Small intestine (tissue), 7 donors: ENCODE data around the gene FOXO3. TPM values are rescaled to one million over a fixed set of nuclear protein-coding genes. Genes with fewer than 3 reads are reported as not detected.
A peak's percentile ranks its signal among the peaks of the same experiment; 100 is the strongest.
"Not testable (repeated sequence)": the region's sequence is repeated elsewhere in the genome, so short reads cannot be mapped to it uniquely, and the experiment has no call there.

Experiments
- DNase-seq, 2 donors: peaks; one replicate each; pipeline versions ENCODE4 v3.0.0 to v3.0.0-alpha.2; 2013
- FAIRE-seq: peaks from 2 replicates; lab custom pipeline; 2012; peaks lifted over from hg19 to GRCh38; lab: Jason Lieb, UNC
- H3K27ac ChIP-seq, 3 donors: one replicate each; pipeline ENCODE4 v1.5.1; 2013; ENCODE audit warnings: low read length in 2 of 3, mild to moderate bottlenecking in 2 of 3, control low read depth in 1 of 3, inconsistent platforms in 1 of 3, low read depth in 1 of 3, moderate library complexity in 1 of 3
- H3K27me3 ChIP-seq, 3 donors: one replicate each; pipeline ENCODE4 v1.6.1; 2013; ENCODE audit warnings: low read length in 3 of 3, inconsistent platforms in 1 of 3; ENCODE audit not compliant: control insufficient read depth in 3 of 3, insufficient read depth in 3 of 3
- H3K36me3 ChIP-seq, 3 donors: one replicate each; pipeline ENCODE4 v1.6.1; 2013; ENCODE audit warnings: low read length in 3 of 3, inconsistent platforms in 1 of 3, low read depth in 1 of 3, mild to moderate bottlenecking in 1 of 3, moderate library complexity in 1 of 3; ENCODE audit not compliant: control insufficient read depth in 3 of 3, insufficient read depth in 2 of 3
- H3K4me1 ChIP-seq, 3 donors: one replicate each; pipeline ENCODE4 v1.6.1; 2013; ENCODE audit warnings: low read length in 2 of 3, inconsistent platforms in 1 of 3, low read depth in 1 of 3, mild to moderate bottlenecking in 1 of 3, moderate library complexity in 1 of 3; ENCODE audit not compliant: control insufficient read depth in 3 of 3, insufficient read depth in 2 of 3
- H3K4me3 ChIP-seq, 3 donors: one replicate each; pipeline ENCODE4 v1.5.1; 2013; ENCODE audit warnings: low read length in 3 of 3, control low read depth in 1 of 3, inconsistent platforms in 1 of 3, low read depth in 1 of 3, mild to moderate bottlenecking in 1 of 3, moderate library complexity in 1 of 3
- H3K9me3 ChIP-seq, 2 donors: one replicate each; pipeline ENCODE4 v1.6.1; 2013; ENCODE audit warnings: low read depth in 1 of 2, low read length in 1 of 2; ENCODE audit not compliant: control insufficient read depth in 2 of 2, insufficient read depth in 1 of 2
- WGBS, 3 donors: extraction: QIAGEN DNeasy Blood & Tissue Kit; methylation state at CpG; one replicate each; pipeline ENCODE4 v1.1.7; 2013; 5-methylcytosine and 5-hydroxymethylcytosine counted together
- polyA plus RNA-seq, 4 donors: library from polyadenylated mRNA; stranded (reverse) in 3 of 4; unstranded in 1 of 4; fragments of 200-250 nt in 3 of 4; fragments of 120-200 nt in 1 of 4; gene quantifications; one replicate each; pipeline versions ENCODE4 v1.2.1 to v1.2.3, GENCODE V29; 2013
- donor health status: healthy with polysubstance abuse.
- donor health status: control.
- donor health status: control.
- donor health status: Bipolar disorder and iron deficiency.
- donor health status: healthy.

Gene FOXO3
- polyA plus RNA-seq, 4 donors, result 8.7 to 40.4 (median 14.3) TPM

DNA sequence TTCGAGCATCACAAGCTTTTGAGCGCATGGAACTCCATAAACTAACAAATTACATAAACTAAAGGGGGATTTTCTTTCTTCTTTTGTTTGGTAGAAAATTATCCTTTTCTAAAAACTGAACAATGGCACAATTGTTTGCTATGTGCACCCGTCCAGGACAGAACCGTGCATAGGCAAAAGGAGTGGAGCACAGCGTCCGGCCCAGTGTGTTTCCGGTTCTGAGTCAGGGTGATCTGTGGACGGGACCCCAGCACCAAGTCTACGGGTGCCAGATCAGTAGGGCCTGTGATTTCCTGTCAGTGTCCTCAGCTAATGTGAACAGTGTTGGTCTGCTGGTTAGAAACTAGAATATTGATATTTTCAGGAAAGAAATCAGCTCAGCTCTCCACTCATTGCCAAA lies 119.6 kb downstream of the FOXO3 start:
- not testable (repeated sequence) for DNase-seq, FAIRE-seq, H3K4me3 ChIP-seq, H3K27me3 ChIP-seq, H3K9me3 ChIP-seq, H3K27ac ChIP-seq, H3K4me1 ChIP-seq
- H3K36me3 ChIP-seq, result peaks cover 0 to 13% (median 2%) of the 10 kb centered on the region in 3 donors
- WGBS, 3 donors, result 92 to 95% (median 92%) methylated on average over 9 of the region's 9 CpGs

DNA sequence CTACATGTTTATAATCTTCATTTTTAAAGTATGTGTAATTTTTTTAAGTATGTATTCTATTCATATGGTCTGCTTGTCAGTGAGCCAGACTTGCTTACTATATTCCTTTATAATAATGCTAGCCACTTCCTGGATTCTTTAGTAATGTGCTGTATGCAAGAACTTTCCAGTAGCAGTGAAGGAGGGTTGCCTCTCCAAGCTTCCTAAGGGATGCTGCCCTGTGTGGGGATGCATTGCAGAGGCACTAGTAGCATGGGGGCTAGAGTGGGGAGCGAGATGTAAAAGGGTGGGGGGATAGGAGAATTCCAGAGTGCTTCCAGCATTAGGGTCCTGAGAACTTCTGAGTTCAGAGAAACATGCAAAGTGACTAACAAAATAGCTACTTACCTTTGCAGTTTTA lies 121.0 kb downstream of the FOXO3 start:
- H3K4me3 ChIP-seq, DNase-seq, H3K4me1 ChIP-seq, H3K27me3 ChIP-seq, H3K9me3 ChIP-seq, FAIRE-seq, H3K27ac ChIP-seq: not testable (repeated sequence)
- whole genome bisulfite sequencing, 3 donors, result 86 to 100% (median 100%) methylated on average over 1 of the region's 1 CpG
- H3K36me3 ChIP-seq, result peaks cover 2 to 22% (median 3%) of the 10 kb centered on the region in 3 donors

DNA sequence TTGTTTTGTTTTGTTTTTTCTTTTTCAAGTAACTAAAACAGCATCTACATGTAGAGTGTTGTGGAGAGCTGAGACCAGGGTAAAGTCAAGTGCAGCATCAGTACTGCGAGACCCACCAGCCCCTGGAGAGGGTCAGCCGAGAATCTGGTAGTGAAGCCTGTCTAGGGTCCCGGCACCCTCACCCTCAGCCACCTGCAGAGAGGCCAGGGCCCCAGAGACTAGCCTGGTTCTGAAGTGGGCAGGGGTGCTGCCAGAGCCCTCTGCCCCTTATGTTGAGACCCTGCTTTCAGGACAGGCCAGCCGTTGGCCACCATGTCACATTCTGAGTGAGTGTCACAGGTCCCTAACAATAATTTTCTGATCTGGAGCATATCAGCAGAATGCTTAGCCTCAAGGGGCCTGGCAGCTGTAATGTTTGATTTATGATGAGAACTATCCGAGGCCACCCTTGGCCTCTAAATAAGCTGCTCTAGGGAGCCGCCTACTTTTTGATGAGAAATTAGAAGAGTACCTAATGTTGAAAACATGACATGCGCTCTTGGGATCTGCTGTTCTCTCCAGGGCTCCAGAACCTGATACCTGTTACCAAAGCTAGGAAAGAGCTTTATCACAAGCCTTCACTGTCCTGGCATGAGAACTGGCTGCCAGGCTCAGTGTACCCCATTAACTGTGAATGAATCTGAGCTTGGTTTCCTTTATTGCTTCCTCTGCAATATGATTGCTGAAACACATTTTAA lies 121.8 kb downstream of the FOXO3 start:
- DNase-seq, H3K27ac ChIP-seq, H3K9me3 ChIP-seq, H3K27me3 ChIP-seq, FAIRE-seq, H3K4me3 ChIP-seq, H3K4me1 ChIP-seq: not testable (repeated sequence)
- H3K36me3 ChIP-seq, result peaks cover 2 to 26% (median 3%) of the 10 kb centered on the region in 3 donors
- 82 to 96% (median 89%) methylated on average over 7 of the region's 7 CpGs for WGBS, 3 donors

DNA sequence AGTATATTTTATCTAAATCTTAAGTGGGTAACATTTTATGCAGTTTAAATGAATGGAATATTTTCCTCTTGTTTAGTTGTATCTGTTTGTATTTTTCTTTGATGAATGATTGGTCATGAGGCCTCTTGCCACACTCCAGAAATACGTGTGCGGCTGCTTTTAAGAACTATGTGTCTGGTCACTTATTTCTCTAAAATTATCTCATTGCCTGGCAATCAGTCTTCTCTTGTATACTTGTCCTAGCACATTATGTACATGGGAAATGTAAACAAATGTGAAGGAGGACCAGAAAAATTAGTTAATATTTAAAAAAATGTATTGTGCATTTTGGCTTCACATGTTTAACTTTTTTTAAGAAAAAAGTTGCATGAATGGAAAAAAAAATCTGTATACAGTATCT lies 123.3 kb downstream of the FOXO3 start:
- not testable (repeated sequence) for FAIRE-seq, H3K9me3 ChIP-seq, H3K4me3 ChIP-seq, H3K27me3 ChIP-seq, H3K4me1 ChIP-seq, DNase-seq, H3K27ac ChIP-seq
- H3K36me3 ChIP-seq, result peaks cover 2 to 29% (median 3%) of the 10 kb centered on the region in 3 donors
- WGBS, 3 donors, result 65 to 94% (median 77%) methylated on average over 2 of the region's 2 CpGs

DNA sequence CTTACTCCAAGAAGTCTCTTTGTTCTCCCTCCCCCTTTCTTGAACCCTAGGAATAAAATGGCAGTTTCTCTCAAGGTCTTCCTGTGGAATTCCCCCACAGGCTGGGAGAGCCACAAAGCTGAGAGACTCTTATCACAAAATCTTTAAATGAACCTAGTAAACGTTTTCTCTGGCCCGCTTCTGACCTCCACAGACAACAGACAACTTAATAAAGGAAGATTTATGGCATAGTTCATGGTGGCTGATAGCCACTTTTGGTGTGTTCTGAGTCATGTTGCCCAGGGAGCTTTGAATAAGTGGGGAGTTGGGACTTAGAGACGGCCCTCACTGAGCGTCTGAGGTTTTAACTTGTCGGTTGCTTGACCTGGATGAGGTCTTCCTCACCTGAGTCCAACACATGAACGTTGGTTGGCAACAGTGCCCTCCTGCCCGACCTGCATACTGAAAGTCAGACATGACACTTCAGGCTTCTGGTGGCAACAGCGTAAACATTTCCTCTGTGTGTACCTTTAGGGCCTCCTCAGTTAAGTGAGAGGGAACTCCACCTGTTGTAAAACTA lies 124.1 kb downstream of the FOXO3 start:
- Histone ChIP-seq H3K4me3 (no peak overlapping the region), H3K36me3 (peaks cover 2 to 35% (median 3%) of the 10 kb centered on the region in 3 donors), H3K9me3 (no peaks in the 10 kb centered on the region), H3K4me1 (no peaks in the 10 kb centered on the region), H3K27me3 (no peaks in the 10 kb centered on the region), H3K27ac (no peak overlapping the region)
- FAIRE-seq (no peak), DNase-seq (peak in 1 of 2 donors; percentile 47)
- WGBS, 3 donors, result 59 to 76% (median 63%) methylated on average over 8 of the region's 8 CpGs

DNA sequence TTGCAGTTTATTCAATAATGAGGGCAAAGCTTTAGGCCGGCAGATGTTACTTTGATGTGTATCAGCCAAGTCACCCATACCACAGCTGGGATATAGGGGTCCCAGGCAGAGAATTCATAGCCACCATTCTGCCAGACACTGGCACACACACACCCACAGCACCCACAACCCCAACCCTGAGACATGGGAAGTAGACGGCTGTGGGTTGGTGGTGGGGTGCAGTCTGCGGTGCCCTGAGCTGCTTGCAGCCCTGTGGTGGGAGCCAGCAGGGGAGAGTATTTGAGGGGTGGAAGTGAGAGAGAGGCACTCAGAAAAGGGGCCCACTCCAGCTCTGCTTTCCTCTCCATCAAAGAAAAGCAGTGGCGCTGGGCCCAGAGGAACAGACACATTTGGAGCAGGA lies 125.3 kb downstream of the FOXO3 start:
- H3K9me3 ChIP-seq, result no peaks in the 10 kb centered on the region

DNA sequence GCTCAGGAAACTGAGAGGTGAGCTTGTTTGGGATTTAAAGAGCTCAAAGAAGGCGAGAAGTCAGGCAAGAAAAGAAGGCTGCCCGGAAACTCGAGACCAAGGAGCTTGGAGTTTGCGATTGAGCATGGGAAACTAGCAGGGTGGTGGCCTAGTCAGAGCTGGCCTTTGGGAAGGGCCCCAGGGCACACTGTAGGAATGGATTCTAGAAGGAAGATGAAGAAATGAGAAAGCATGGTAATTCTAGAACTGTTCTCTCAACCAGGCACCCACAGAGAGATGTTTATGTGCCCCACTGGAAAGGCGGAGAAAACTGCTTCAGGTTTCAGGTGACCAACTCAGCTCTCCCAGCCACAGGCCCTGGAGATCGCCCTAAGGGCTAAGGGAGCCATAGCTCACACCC lies 126.2 kb downstream of the FOXO3 start:
- no peaks in the 10 kb centered on the region for H3K27me3 ChIP-seq
- H3K4me1 ChIP-seq, result no peaks in the 10 kb centered on the region
- FAIRE-seq (no peak), DNase-seq (no peak)
- no peak overlapping the region for H3K27ac ChIP-seq
- peaks cover 2 to 40% (median 3%) of the 10 kb centered on the region in 3 donors for H3K36me3 ChIP-seq
- no peak overlapping the region for H3K4me3 ChIP-seq
- WGBS, 3 donors, result 86 to 94% (median 92%) methylated on average over 6 of the region's 6 CpGs
- H3K9me3 ChIP-seq, result no peaks in the 10 kb centered on the region

More for the DNA sequence above, 125.3 kb downstream of the FOXO3 start:
- Histone ChIP-seq H3K4me1 (no peaks in the 10 kb centered on the region), H3K4me3 (no peak overlapping the region), H3K36me3 (peaks cover 2 to 37% (median 3%) of the 10 kb centered on the region in 3 donors), H3K27me3 (no peaks in the 10 kb centered on the region), H3K27ac (no peak overlapping the region)
- WGBS, 3 donors, result 73 to 92% (median 83%) methylated on average over 4 of the region's 4 CpGs
- DNase-seq (no peak), FAIRE-seq (no peak)

DNA sequence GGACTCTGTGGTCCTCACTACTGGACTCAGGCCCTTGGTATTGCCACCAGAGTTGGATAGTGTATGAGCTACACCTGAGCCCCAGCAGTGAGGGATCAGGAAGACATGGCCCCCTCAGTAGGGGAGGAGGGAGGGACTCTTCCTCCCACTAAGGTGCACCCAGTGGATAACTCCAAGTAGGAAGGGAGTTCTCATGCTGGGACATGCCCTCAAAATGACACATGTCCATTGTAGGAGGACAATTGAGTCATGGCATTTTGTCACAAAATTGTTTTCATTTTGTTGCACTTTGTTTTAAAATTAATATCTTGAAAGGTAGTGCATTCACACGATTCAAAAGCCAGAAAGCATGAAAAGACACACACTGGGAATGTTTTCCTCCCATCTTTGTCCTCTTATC lies 127.2 kb downstream of the FOXO3 start:
- Histone ChIP-seq H3K36me3 (peaks cover 0 to 37% (median 3%) of the 10 kb centered on the region in 3 donors), H3K27me3 (no peaks in the 10 kb centered on the region), H3K4me3 (no peak overlapping the region), H3K4me1 (no peaks in the 10 kb centered on the region), H3K9me3 (no peaks in the 10 kb centered on the region), H3K27ac (no peak overlapping the region)
- no peak for DNase-seq
- 87 to 95% (median 92%) methylated on average over 1 of the region's 1 CpG for WGBS, 3 donors
- FAIRE-seq, result no peak
